Stimulated activated CD8-positive, alpha-beta memory T cell treated with anti-CD3 and anti-CD28 coated beads, Interleukin-4, amount 100 ng/mL, for 1 hour (primary cell): ENCODE measurements around the gene GRB7.

Experiments used
- DNase-seq, 2 donors: peaks; one replicate each; pipeline ENCODE4 v3.0.0-alpha.2; 2020; ENCODE audit warnings: low read depth in 2 of 2, low spot score in 1 of 2

Gene GRB7

GRCh38 chr17:39794249-39794970 lies 56.7 kb downstream of the GRB7 start:
- no peak for DNase-seq
